ENCODE results near the gene H19.

- TF ChIP-seq TAF1 (IDR thresholded peaks at IDR 0.05; ENCODE audit: low read depth) (no peak), CREB1 (IDR thresholded peaks at IDR 0.05; ENCODE audit: low read depth) (no peak)
Measured at GRCh38 chr11:1998290-1998689, 648 bp upstream of the H19 start.
